Lower lobe of right lung (tissue), 2 donors: ENCODE results near the gene APOOL. TPM values are rescaled to one million over a fixed set of nuclear protein-coding genes. Genes with fewer than 3 reads are reported as not detected.
"Not testable (repeated sequence)": the region's sequence is repeated elsewhere in the genome, so short reads cannot be mapped to it uniquely, and the experiment has no call there.

ENCODE experiments used
- ATAC-seq, 2 donors: fragments of 200-7000 bp; cut with Tn5 transposase; one replicate each; pipeline ENCODE4 v1.9.1; 2020 to 2022; ENCODE audit warnings: mild to moderate bottlenecking in 2 of 2, moderate library complexity in 2 of 2
- DNase-seq: peaks from one replicate; pipeline ENCODE4 v3.0.0-alpha.2; 2020
- H3K27ac ChIP-seq: fragments of 200-600 bp; one replicate; pipeline ENCODE4 v1.8.0; 2022
- H3K27me3 ChIP-seq: fragments of 200-600 bp; one replicate; pipeline ENCODE4 v1.8.0; 2022; ENCODE audit warnings: low read depth
- H3K36me3 ChIP-seq: fragments of 200-600 bp; one replicate; pipeline ENCODE4 v1.8.0; 2022; ENCODE audit warnings: mild to moderate bottlenecking
- H3K4me1 ChIP-seq: fragments of 200-600 bp; one replicate; pipeline ENCODE4 v1.8.0; 2022
- H3K4me3 ChIP-seq: fragments of 200-600 bp; one replicate; pipeline ENCODE4 v1.8.0; 2022; ENCODE audit warnings: mild to moderate bottlenecking
- H3K9me3 ChIP-seq: fragments of 200-600 bp; one replicate; pipeline ENCODE4 v1.8.0; 2022
- CTCF ChIP-seq: fragments of 200-600 bp; IDR thresholded peaks from one replicate; pipeline ENCODE4 v1.8.0; 2022; ENCODE audit warnings: antibody characterized with exemption, mild to moderate bottlenecking
- intact Hi-C: fragments of 100-400 bp; cut with DNase I; formaldehyde crosslinking; loops from one replicate; pipeline ENCODE4 v1.11.0; 2022
- long read RNA-seq: library from polyadenylated mRNA; unstranded; transcript quantifications from one replicate; pipeline ENCODE4 v2.0.0, GENCODE V29; 2021
- total RNA-seq: library from RNA; stranded (reverse); fragmentation: NEBNext Ultra II Directional; extraction: Animal tissue kit (Norgen Biotek cat#: 25700); gene quantifications from one replicate; pipeline ENCODE4 v1.2.1, GENCODE V29; 2021
- donor health status: DM: no; HTN: yes; CAD: no; lungs with severe emphysema.

The APOOL gene, protein sequence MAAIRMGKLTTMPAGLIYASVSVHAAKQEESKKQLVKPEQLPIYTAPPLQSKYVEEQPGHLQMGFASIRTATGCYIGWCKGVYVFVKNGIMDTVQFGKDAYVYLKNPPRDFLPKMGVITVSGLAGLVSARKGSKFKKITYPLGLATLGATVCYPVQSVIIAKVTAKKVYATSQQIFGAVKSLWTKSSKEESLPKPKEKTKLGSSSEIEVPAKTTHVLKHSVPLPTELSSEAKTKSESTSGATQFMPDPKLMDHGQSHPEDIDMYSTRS
- total RNA-seq, result 19.8 TPM
- long read RNA-seq, partial matches to known transcripts, result 0 of 7 reads
- long read RNA-seq, other reads (novel, unspliced or antisense), result 7 of 7 reads

- Histone ChIP-seq H3K27ac (peak within 1 kb of the TSS; percentile 73), H3K4me3 (peak within 1 kb of the TSS; percentile 66), H3K36me3 (no peaks in the 10 kb centered on the region), H3K27me3 (no peaks in the 10 kb centered on the region), H3K9me3 (no peaks in the 10 kb centered on the region), H3K4me1 (peaks cover 5% of the 10 kb centered on the region)
- ATAC-seq (peak; percentile 99 to 100), DNase-seq (peak; percentile 90)
- intact Hi-C loops, result no loop called here
- TF ChIP-seq CTCF, result no peak
These were observed at the start of gene APOOL for GRCh38 chrX:85003655-85004244. Gene APOOL (plus strand): TSS chrX:85003877. CDS start chrX:85003913, 36 bp downstream.

DNA sequence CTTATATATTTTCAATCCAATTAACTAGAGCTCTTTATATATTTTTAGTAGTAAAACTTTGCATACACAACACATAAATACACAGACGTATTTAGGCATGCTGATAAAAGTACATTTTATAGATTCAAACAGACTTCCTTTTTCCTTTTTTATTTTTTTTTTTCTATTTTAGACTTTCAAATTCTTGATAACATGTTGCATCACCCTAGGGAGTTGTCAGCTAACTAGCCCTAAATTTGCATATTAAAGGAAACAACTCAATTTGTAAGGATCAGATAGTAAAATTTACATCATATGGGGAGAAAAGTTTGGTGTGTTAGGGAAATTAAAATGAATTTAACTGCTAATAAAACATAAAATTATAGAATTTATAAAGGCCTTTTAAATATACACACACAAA is 47.4 kb upstream of the APOOL start:
- ATAC-seq, result no peak
- no peaks in the 10 kb centered on the region for H3K36me3 ChIP-seq
- no peaks in the 10 kb centered on the region for H3K27me3 ChIP-seq
- no peak overlapping the region for H3K4me3 ChIP-seq
- DNase-seq, result no peak
- TF ChIP-seq CTCF, result no peak
- no peaks in the 10 kb centered on the region for H3K9me3 ChIP-seq
- H3K4me1 ChIP-seq, result no peaks in the 10 kb centered on the region
- no peak overlapping the region for H3K27ac ChIP-seq
- intact Hi-C loops, result no loop called here

DNA sequence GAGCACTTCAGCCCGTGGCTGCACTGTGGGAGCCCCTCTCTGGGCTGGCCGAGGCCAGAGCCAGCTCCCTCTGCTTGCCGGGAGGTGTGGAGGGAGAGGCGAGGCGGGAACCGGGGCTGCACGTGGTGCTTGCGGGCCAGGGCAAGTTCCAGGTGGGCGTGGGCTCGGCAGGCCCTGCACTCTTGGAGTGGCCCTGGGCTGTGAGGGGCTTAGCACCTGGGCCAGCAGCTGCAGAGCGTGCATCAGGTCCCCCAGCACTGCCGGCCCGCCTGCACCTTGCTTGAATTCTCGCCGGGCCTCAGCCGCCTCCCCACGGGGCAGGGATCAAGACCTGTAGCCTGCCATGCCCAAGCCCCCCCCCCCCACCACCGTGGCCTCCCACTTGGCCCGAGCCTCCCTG is 28.9 kb upstream of the APOOL start:
- H3K27me3 ChIP-seq, result no peaks in the 10 kb centered on the region
- DNase-seq (no peak), ATAC-seq (no peak)
- no peak overlapping the region for H3K27ac ChIP-seq
- H3K36me3 ChIP-seq, result no peaks in the 10 kb centered on the region
- intact Hi-C loops, result no loop called here
- no peak overlapping the region for H3K4me3 ChIP-seq
- TF ChIP-seq CTCF, result no peak
- no peaks in the 10 kb centered on the region for H3K9me3 ChIP-seq
- no peaks in the 10 kb centered on the region for H3K4me1 ChIP-seq

DNA sequence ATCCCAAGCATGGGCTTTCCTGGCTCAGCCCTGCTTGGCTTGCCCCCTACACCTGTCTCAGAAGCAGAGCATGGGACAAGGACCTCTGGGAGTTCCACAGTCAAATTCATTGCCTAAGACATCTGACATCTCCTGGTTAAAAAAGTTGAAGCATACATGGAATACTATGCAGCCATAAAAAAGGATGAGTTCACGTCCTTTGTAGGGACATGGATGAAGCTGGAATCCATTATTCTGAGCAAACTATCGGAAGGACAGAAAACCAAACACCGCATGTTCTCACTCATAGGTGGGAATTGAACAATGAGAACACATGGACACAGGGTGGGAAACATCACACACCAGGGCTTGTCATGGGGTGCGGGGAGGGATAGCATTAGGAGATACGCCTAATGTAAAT is 11.9 kb upstream of the APOOL start:
- H3K9me3 ChIP-seq, H3K27ac ChIP-seq, ATAC-seq, H3K4me1 ChIP-seq, intact Hi-C loops, DNase-seq, H3K36me3 ChIP-seq, H3K27me3 ChIP-seq, H3K4me3 ChIP-seq: not testable (repeated sequence)

- no peaks in the 10 kb centered on the region for H3K27me3 ChIP-seq
- no peaks in the 10 kb centered on the region for H3K9me3 ChIP-seq
- no peak overlapping the region for H3K27ac ChIP-seq
- no peaks in the 10 kb centered on the region for H3K36me3 ChIP-seq
- ATAC-seq (no peak), DNase-seq (no peak)
- no peak for TF ChIP-seq CTCF
- H3K4me3 ChIP-seq, result no peak overlapping the region
- intact Hi-C loops, result no loop called here
- no peaks in the 10 kb centered on the region for H3K4me1 ChIP-seq
These were observed 10.5 kb upstream of the APOOL start for GRCh38 chrX:84993150-84993549.

- Histone ChIP-seq H3K27me3 (no peaks in the 10 kb centered on the region), H3K4me1 (peaks cover 5% of the 10 kb centered on the region), H3K36me3 (no peaks in the 10 kb centered on the region), H3K27ac (no peak overlapping the region), H3K9me3 (no peaks in the 10 kb centered on the region), H3K4me3 (no peak overlapping the region)
- TF ChIP-seq CTCF, result no peak
- intact Hi-C loops, result no loop called here
- no peak for ATAC-seq
- no peak for DNase-seq
These were observed 2.3 kb upstream of the APOOL start for GRCh38 chrX:85001344-85001743.
